GM21367 (cell line): ENCODE data around the gene GNPDA1.
"Not testable (repeated sequence)": the region's sequence is repeated elsewhere in the genome, so short reads cannot be mapped to it uniquely, and the experiment has no call there.

Source experiments
- ATAC-seq: cut with Tn5 transposase; IDR thresholded peaks from one replicate; pipeline ENCODE4 v1.9.1; 2021; ENCODE audit not compliant: unreplicated experiment

Gene GNPDA1

GRCh38 chr5:142012792-142013388, at the start of gene GNPDA1:
GNPDA1 (minus strand) TSS chr5:142013027; CDS start chr5:142012035, 992 bp downstream.
- ATAC-seq: peak; percentile 46

GRCh38 chr5:142059304-142059940, 46.6 kb upstream of the GNPDA1 start:
- ATAC-seq: no peak

- ATAC-seq: no peak
Measured at GRCh38 chr5:142057697-142058056, 44.9 kb upstream of the GNPDA1 start.

GRCh38 chr5:142056816-142057696, 44.2 kb upstream of the GNPDA1 start:
- ATAC-seq: no peak

GRCh38 chr5:142055301-142055700, 42.5 kb upstream of the GNPDA1 start:
- no peak for ATAC-seq

- no peak for ATAC-seq
Measured at GRCh38 chr5:142053426-142054151, 40.8 kb upstream of the GNPDA1 start.

- ATAC-seq: not testable (repeated sequence)
Measured at GRCh38 chr5:142052026-142052425, 39.2 kb upstream of the GNPDA1 start.

GRCh38 chr5:142048272-142048671, 35.4 kb upstream of the GNPDA1 start:
- ATAC-seq: no peak

- ATAC-seq: no peak
Measured at GRCh38 chr5:142046191-142046590, 33.4 kb upstream of the GNPDA1 start.

- not testable (repeated sequence) for ATAC-seq
Measured at GRCh38 chr5:142040881-142041280, 28.1 kb upstream of the GNPDA1 start.

GRCh38 chr5:142040285-142040684, 27.5 kb upstream of the GNPDA1 start:
- ATAC-seq: no peak

GRCh38 chr5:142038735-142039134, 25.9 kb upstream of the GNPDA1 start:
- ATAC-seq: no peak

GRCh38 chr5:142037599-142037998, 24.8 kb upstream of the GNPDA1 start:
- not testable (repeated sequence) for ATAC-seq

- ATAC-seq: no peak
Measured at GRCh38 chr5:142036918-142037317, 24.1 kb upstream of the GNPDA1 start.

GRCh38 chr5:142034994-142035393, 22.2 kb upstream of the GNPDA1 start:
- ATAC-seq: no peak

- ATAC-seq: not testable (repeated sequence)
Measured at GRCh38 chr5:142033632-142034567, 21.1 kb upstream of the GNPDA1 start.

GRCh38 chr5:142032747-142033631, 20.2 kb upstream of the GNPDA1 start:
- ATAC-seq: no peak

GRCh38 chr5:142032150-142032549, 19.3 kb upstream of the GNPDA1 start:
- ATAC-seq: no peak

GRCh38 chr5:142025637-142026036, 12.8 kb upstream of the GNPDA1 start:
- ATAC-seq: no peak
